Measurements from ENCODE around the gene RAB1B. TPM values are rescaled to one million over a fixed set of nuclear protein-coding genes. Genes with fewer than 3 reads are reported as not detected.
A peak's percentile ranks its signal among the peaks of the same experiment; 100 is the strongest.

The RAB1B gene
- 100 to 1,000 TPM; 107 to 161 (median 120) TPM for polyA plus RNA-seq (ENCODE audit: insufficient read depth in 1 of 5, insufficient read length in 5 of 5, low replicate concordance in 1 of 5)
- long read RNA-seq, donor 1, transcript RAB1B-201 (6 exons, 2,007 nt) = major isoform, 106 of 144 reads
- long read RNA-seq, donor 1, partial matches to known transcripts = 38 of 144 reads
- long read RNA-seq, donor 1, other reads (novel, unspliced or antisense) = 0 of 144 reads
- long read RNA-seq, donor 2, transcript RAB1B-201 (6 exons, 2,007 nt) = major isoform, 56 of 56 reads
- long read RNA-seq, donor 2, partial matches to known transcripts = 0 of 56 reads
- long read RNA-seq, donor 2, other reads (novel, unspliced or antisense) = 0 of 56 reads
- long read RNA-seq, donor 3, transcript RAB1B-201 (6 exons, 2,007 nt) = major isoform, 39 of 73 reads
- long read RNA-seq, donor 3, partial matches to known transcripts = 34 of 73 reads
- long read RNA-seq, donor 3, other reads (novel, unspliced or antisense) = 0 of 73 reads
- long read RNA-seq, donor 4, transcript RAB1B-201 (6 exons, 2,007 nt) = major isoform, 25 of 38 reads
- long read RNA-seq, donor 4, partial matches to known transcripts = 13 of 38 reads
- long read RNA-seq, donor 4, other reads (novel, unspliced or antisense) = 0 of 38 reads
- long read RNA-seq, donor 5, transcript RAB1B-201 (6 exons, 2,007 nt) = major isoform, 77 of 109 reads
- long read RNA-seq, donor 5, partial matches to known transcripts = 32 of 109 reads
- long read RNA-seq, donor 5, other reads (novel, unspliced or antisense) = 0 of 109 reads
- long read RNA-seq, donor 6, transcript RAB1B-201 (6 exons, 2,007 nt) = major isoform, 77 of 88 reads
- long read RNA-seq, donor 6, partial matches to known transcripts = 11 of 88 reads
- long read RNA-seq, donor 6, other reads (novel, unspliced or antisense) = 0 of 88 reads
- long read RNA-seq, donor 7, transcript RAB1B-201 (6 exons, 2,007 nt) = major isoform, 84 of 102 reads
- long read RNA-seq, donor 7, partial matches to known transcripts = 18 of 102 reads
- long read RNA-seq, donor 7, other reads (novel, unspliced or antisense) = 0 of 102 reads
- long read RNA-seq, donor 8, transcript RAB1B-201 (6 exons, 2,007 nt) = major isoform, 27 of 32 reads
- long read RNA-seq, donor 8, partial matches to known transcripts = 5 of 32 reads
- long read RNA-seq, donor 8, other reads (novel, unspliced or antisense) = 0 of 32 reads

GRCh38 chr11:66268244-66268951, at the start of gene RAB1B:
TSS of gene RAB1B (plus strand) at chr11:66268639. CDS start at chr11:66268680, 41 bp downstream.
- peak; percentile 100 for DNase-seq

DNA sequence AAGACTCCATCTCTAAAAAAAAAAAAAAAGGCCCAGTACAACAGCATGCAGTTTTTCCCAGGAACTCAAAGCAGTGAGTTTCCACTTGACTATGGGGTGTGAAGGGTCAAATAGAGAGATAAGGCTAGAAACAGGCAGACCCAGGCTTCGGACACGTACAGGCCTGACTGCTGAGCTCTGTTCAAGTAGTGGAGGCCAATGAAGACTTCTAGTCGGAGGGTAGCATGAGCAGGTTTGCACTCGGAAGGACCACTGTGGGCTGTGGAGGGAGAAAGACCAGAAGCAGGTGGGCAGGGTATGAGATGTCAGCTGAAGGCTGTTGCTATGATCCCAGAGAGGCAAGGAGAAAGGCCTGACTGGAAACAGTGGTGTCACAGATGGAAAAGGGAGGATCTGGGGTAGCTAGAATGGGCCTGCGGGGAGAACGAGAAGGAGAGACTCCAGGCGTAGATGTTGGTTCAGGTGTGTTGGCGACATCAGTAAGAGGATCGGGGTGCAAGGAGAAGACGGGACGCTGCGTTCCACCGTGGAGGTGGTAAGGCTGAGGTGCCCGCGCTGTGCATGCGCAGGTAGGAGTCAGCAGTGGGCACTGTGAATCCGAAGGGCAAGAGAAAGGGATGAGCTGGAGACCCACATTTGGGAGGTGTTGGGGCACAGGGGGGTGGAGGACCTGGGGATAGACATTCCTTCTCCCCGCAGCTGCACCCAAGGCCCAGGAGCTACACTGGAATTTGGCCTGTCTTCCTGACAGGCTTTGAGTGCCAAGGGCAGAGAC, 49.4 kb upstream of the RAB1B start:
- DNase-seq = no peak

- no peak for DNase-seq
Observed at GRCh38 chr11:66219846-66220565, 48.4 kb upstream of the RAB1B start.

GRCh38 chr11:66220566-66220935, 47.9 kb upstream of the RAB1B start:
- DNase-seq = no peak

- DNase-seq = no peak
Observed at GRCh38 chr11:66221012-66221411, 47.4 kb upstream of the RAB1B start.

GRCh38 chr11:66221726-66222236, 46.7 kb upstream of the RAB1B start:
- DNase-seq = no peak

- DNase-seq = peak; percentile 78 to 84
Observed at GRCh38 chr11:66222358-66223149, 45.9 kb upstream of the RAB1B start.

- DNase-seq = no peak
Observed at GRCh38 chr11:66224226-66224855, 44.1 kb upstream of the RAB1B start.

- no peak for DNase-seq
Observed at GRCh38 chr11:66225066-66225465, 43.4 kb upstream of the RAB1B start.

GRCh38 chr11:66226101-66226500, 42.3 kb upstream of the RAB1B start:
- no peak for DNase-seq

GRCh38 chr11:66227700-66228099, 40.7 kb upstream of the RAB1B start:
- DNase-seq = no peak

DNA sequence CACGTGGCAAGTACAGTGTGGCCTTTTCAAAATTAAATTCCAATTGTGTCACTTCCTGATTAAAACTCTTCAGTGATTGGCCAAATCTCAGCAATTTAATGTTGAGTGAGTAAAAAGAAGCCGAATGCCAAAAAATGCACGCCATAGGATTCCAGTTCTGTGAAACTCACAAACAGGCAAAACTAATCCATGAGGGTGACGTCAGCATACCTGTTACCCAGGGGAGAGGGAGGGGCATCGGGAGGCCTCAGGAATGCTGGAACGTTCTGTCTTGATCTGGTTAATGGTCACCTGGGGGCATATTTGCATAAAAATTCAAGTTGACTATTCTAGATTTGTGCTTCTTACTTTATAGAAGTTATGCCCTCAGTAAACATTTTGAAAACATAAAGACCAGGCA, 39.9 kb upstream of the RAB1B start:
- DNase-seq = peak; percentile 46 to 50

DNA sequence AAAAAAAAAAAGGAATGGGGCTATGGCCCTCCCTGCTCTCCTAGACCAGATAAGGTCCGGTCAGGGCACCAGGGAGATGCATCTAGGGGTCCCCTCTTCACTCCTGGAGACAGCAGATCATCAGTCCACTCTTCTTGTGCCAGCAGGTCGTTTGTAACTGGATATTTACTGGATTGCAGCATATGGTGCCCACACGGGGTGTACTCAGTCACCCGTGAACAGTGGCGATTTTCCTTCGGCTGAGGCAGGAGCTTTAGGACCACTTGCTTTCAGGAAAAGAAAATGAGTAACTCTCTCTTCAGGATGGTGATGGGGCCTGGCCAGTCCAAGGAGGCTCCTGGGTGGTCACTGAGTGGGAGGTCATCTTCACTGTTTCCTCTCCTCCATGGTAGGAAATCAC, 38.3 kb upstream of the RAB1B start:
- DNase-seq = no peak

DNA sequence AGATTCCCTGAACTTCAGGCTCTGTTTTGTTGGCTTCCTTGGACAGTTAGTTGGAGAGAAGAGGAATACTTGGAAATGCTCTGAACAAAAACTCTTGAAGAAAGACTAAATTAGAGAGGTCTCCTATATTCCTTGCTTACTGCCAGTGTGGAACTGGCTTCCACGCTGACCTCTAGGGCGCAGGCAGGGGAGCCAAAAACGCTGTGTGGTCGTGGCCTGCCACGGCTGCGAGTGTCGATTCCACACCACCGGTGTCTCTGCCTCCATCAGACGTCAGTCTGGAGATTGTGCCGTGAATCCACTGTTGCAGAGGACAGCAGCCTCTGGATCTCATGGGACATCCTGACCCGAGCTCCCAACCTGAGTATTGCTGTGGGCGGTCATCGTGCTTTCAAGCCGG, 37.5 kb upstream of the RAB1B start:
- DNase-seq = no peak

- no peak for DNase-seq
Observed at GRCh38 chr11:66231561-66231960, 36.9 kb upstream of the RAB1B start.

DNA sequence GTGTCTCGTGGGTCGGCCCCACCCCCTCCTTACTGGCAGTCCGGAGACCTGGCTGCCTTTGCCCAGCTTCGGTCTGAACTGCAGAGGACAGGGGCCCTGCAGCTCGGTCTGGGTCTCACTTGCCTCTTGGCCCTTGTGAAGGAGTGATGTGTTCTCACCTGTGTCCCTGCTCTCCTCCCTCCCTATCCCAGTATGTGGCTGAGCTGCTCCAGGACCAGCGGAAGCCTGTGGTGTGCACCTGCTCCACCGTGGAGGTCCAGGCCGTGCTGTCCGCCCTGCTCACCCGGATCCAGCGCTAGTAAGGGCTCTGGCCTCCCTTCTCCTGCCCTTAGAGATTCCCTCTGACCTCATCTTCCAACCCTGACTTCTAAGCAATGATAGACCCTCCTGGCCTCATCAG, 35.7 kb upstream of the RAB1B start:
- no peak for DNase-seq

DNA sequence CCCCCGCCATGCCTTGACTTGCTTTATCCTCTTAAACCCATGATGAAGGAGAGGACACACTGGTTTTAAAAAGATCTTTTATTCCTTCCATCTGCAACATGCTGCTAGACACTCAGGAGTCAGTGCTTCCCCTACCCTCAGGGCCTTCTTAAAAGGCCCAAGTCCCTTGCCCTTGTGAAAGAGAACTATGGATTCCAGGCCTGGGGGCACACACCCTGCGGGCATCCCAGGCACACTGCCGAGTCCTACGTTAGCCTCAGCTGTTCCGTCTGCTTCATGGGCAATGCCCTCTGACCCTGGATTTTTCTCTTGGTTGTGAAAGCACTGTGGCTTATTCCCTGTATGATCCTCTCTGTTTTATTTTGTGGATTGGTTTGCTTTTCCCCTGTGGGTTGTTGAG, 35.1 kb upstream of the RAB1B start:
- no peak for DNase-seq

GRCh38 chr11:66235141-66235540, 33.3 kb upstream of the RAB1B start:
- no peak for DNase-seq
